ENCODE measurements around the gene TP53I3.

- no peak for TF ChIP-seq CTCF (IDR thresholded peaks at IDR 0.05)
- no peak for TF ChIP-seq POLR2AphosphoS5 (IDR thresholded peaks at IDR 0.05)
- TF ChIP-seq POLR2A (IDR thresholded peaks at IDR 0.05) = no peak
Measured at GRCh38 chr2:24115057-24115456, 30.4 kb upstream of the TP53I3 start.

Measured in prostate gland (tissue), 2 donors.